ENCODE data around the gene VILL.

- TF ChIP-seq, protein P1, sequence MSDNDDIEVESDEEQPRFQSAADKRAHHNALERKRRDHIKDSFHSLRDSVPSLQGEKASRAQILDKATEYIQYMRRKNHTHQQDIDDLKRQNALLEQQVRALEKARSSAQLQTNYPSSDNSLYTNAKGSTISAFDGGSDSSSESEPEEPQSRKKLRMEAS (IDR thresholded peaks at IDR 0.05) = no peak
- TF ChIP-seq TEAD4 (IDR thresholded peaks at IDR 0.05) = no peak
- TF ChIP-seq, protein P2, sequence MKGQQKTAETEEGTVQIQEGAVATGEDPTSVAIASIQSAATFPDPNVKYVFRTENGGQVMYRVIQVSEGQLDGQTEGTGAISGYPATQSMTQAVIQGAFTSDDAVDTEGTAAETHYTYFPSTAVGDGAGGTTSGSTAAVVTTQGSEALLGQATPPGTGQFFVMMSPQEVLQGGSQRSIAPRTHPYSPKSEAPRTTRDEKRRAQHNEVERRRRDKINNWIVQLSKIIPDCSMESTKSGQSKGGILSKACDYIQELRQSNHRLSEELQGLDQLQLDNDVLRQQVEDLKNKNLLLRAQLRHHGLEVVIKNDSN (IDR thresholded peaks at IDR 0.05) = no peak
- no peak for TF ChIP-seq ZBTB7A (IDR thresholded peaks at IDR 0.05; ENCODE audit: low read depth)
- no peak for TF ChIP-seq REST (IDR thresholded peaks at IDR 0.05; ENCODE audit: low read depth)
- TF ChIP-seq NFIC (IDR thresholded peaks at IDR 0.05) = no peak
- TF ChIP-seq EP300 (IDR thresholded peaks at IDR 0.05; ENCODE audit: borderline replicate concordance) = no peak
- TF ChIP-seq EGR1 (IDR thresholded peaks at IDR 0.05) = no peak
- TF ChIP-seq CREB1 (IDR thresholded peaks at IDR 0.05; ENCODE audit: low read depth) = no peak
- TF ChIP-seq FOXM1 (IDR thresholded peaks at IDR 0.05; ENCODE audit: borderline replicate concordance, low read depth) = no peak
- TF ChIP-seq RAD21 (IDR thresholded peaks at IDR 0.05; ENCODE audit: low read depth) = no peak
- TF ChIP-seq CEBPB (IDR thresholded peaks at IDR 0.05) = no peak
Observed at GRCh38 chr3:38039101-38039898, 48.7 kb downstream of the VILL start, which contains the start of gene DLEC1.
